22Rv1 (cell line): ENCODE results near the gene MBD2.

Experiments
- ZFX ChIP-seq: fragments of 450-650 bp; IDR thresholded peaks from 2 replicates; pipeline ENCODE4 v1.6.1; 2017; ENCODE audit warnings: antibody characterized with exemption, borderline replicate concordance
- TF ChIP-seq, protein P1 (sequence below): fragments of 450-650 bp; IDR thresholded peaks from 2 replicates; pipeline ENCODE4 v1.5.1; 2017; ENCODE audit warnings: mild to moderate bottlenecking

DNA sequence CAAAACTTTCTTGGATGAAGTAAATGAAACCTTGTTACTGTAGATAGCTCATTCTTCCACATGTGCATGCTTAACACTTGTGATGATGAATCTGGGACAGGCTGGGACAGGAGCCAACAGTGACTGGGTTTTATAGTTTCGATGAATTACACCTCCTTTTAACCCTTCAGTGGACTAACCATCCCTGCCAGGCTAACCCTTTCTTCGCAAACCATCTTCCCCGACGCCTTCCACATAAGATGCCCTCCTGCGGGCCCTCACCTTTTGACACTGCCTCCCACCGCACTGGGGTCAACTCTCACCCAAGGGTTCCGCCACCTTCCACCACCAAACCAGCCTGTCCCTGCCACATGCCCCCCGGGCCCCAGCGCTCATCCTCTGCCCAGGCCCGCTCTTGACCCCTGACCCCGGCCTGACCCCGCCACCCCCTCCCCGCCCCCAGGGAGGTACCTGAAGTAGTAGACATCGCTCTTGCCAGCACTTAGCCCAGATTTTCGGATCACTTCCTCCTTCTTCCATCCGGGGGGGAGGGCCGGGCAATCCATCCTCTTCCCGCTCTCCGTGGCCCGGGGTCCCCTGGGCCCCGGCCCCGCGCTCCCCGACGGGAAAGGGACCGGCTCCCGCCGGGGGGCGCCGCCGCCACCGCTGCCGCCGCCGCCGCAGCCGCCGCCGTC lies 764 bp downstream of the MBD2 start:
- TF ChIP-seq, protein P1, sequence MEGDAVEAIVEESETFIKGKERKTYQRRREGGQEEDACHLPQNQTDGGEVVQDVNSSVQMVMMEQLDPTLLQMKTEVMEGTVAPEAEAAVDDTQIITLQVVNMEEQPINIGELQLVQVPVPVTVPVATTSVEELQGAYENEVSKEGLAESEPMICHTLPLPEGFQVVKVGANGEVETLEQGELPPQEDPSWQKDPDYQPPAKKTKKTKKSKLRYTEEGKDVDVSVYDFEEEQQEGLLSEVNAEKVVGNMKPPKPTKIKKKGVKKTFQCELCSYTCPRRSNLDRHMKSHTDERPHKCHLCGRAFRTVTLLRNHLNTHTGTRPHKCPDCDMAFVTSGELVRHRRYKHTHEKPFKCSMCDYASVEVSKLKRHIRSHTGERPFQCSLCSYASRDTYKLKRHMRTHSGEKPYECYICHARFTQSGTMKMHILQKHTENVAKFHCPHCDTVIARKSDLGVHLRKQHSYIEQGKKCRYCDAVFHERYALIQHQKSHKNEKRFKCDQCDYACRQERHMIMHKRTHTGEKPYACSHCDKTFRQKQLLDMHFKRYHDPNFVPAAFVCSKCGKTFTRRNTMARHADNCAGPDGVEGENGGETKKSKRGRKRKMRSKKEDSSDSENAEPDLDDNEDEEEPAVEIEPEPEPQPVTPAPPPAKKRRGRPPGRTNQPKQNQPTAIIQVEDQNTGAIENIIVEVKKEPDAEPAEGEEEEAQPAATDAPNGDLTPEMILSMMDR = no peak
- no peak for TF ChIP-seq ZFX
